NCI-H460 (cell line): ENCODE results near the gene LMCD1. TPM values are rescaled to one million over a fixed set of nuclear protein-coding genes. Genes with fewer than 3 reads are reported as not detected.

Experiments
- DNase-seq: peaks from one replicate; pipeline ENCODE4 v3.0.0-alpha.2; 2016; ENCODE audit warnings: low read depth; ENCODE audit errors: extremely low read depth
- total RNA-seq: library from RNA; depleted of rRNA; stranded (reverse); fragments of >200 nt; shearing (Covaris generic); gene quantifications from 2 replicates; pipeline ENCODE4 v1.2.3, GENCODE V29; 2014

Gene LMCD1
- total RNA-seq, 1 experiment from 2014 or later = 5.7 TPM

DNA sequence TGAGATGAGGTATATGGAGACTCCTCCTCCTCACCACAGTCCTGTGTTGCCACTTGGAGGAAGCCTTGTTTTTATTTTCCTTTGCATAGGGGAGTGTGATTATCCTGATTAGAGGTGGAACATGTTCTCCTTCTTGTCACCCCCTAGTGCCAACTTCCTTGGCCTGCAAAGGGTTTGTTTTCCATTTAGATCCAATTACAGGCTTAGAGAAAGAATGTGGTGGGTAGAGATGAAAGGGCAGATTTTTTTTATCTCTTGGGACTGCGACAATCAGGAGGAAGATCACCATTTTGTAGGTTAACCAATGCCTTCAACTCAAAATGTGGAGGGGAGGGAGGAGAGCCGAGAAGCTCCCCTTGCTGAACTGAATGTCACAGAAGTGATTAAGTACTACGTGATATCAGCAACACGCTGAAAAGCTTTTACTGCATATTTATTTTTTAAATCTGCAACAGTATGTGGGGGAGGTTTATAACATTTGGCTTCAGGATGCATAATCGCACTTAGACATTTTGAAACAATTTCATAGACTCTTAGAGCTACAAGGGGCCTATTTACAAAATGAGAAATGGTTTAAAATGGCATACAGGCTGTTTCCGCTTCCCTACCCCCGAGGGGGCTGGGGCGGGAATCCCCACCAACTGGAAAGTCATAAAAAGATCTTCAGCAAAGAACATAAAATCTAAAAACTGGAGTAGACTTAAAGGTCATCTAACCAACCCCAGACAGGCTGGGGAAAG is 2.4 kb downstream of the LMCD1 start:
- no peak for DNase-seq

GRCh38 chr3:8504611-8504973 is 3.0 kb downstream of the LMCD1 start:
- no peak for DNase-seq

DNA sequence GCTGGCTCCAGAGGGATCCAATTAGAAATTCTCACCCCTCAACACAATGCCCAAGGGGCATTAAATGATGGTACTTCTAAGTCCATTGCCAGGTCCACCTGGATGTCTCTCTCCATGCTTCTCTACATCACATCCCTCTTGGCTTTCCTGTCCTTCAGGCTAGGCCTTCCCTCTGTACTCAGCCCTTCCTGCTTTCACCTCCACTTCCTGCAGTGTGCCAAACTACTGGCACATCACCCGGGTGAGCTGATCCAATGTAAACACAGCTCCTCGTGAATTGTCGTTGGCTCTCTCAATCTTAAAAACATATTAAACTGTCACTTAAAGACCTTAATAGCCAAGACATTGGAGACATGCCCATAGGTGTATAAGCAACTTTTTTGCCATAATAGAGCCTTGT is 4.0 kb downstream of the LMCD1 start:
- no peak for DNase-seq

DNA sequence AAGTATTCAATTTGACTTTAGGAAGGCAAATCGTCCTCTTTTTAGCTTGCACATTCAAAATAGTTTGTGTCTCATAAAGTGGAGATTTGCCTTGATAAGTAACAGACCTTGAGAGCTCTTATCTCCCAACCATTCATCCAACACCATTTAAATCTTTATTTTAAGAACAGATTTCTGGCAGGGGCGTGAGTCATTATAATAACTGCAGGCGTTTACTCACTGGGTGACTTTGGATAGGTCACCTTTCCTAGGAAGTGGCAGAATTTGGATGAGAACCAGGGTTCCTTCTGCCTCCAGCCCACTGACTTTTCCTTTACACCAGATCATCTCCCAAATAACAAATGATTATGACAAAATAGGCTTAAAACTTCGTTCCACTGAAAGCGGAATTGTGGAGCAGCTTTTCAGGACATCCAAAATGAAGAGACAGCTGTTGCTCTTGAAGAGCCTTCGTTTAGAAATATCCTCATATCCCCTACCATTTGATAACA is 5.0 kb downstream of the LMCD1 start:
- DNase-seq = no peak

DNA sequence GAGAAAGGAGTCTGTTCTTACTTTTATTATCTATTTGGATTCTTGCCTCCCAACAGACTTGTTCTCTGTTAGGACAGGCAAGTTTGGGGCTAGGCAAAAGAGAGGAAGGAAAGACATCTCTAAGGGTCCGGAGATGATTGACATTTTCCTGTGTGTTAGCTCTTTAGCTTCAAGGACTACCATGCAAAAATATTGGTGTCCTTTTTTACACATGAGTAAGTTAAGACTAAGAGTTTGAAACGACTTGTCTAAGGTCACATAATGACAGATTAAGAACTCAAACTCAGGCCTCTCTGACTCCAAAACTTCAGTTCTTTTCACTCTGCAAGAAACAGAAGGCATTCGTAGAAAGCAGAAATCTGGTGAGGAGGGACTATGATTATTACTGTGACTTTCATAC is 5.9 kb downstream of the LMCD1 start:
- no peak for DNase-seq

- DNase-seq = no peak
Observed at GRCh38 chr3:8509961-8510360, 8.3 kb downstream of the LMCD1 start.

DNA sequence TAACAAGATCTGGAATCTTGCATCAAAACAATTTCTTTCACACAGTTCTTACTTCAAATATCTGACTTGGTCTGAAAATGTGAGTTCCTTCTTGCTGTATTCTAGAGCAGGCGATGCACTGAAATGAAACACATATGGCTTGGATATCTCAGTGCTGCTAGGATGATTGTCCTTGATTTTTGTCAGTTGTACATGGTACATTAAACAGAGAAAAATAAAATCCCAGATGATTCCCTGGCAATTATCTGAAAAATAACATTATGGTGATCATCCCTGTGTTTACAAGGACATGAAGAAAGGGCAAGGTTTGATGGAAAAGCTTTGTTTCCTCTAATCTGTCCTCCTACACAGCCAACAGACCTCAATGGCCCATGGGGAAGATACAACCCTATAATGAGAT is 10.6 kb downstream of the LMCD1 start:
- DNase-seq = no peak

DNA sequence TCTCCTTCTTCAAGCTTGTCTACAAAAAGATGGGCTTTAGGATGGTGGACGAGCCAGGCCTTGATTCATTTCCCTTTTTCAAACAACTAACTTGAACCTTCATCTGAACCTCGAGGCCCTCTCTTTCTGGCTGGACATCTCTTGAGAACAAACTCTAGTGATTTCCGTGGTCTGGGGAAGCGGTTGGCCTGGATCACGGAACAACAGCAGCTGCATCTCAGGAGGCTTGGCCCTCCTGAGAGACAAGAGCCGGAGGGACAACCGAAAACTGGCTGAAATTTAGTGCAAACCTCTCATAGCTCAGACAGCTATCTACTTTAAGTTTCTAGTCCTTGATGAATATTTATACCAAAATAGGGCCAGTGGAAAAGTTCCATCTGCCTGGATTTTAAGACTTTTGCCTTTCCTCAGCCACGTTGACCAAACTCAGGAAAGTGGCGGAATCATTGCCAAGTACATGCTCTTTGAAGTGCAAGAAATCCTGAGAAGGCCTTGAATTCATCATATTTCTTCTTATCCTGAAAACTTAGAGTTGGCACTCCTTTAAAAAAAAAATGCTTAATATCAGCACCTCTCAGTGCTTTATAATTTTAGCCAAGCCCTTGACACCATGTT is 14.5 kb downstream of the LMCD1 start:
- no peak for DNase-seq

DNA sequence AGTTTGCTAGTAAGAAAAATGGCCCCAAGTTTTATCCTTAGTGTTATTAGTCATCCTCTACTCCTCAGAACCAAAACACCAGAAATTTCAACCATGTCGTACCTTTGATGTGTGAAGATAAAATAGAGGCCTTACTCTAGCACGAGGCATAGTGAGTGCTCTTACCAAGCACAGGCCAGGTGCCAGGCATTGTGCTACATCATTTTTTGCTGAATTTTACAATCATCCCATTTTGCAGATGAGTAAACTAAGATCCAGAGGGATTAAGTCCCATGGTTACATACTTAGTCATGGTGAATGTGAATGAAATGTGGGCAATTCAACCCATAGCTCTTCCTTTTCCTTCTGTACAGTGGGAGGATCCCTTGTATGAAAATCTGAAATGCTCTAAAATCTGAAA is 15.2 kb downstream of the LMCD1 start:
- DNase-seq = no peak

DNA sequence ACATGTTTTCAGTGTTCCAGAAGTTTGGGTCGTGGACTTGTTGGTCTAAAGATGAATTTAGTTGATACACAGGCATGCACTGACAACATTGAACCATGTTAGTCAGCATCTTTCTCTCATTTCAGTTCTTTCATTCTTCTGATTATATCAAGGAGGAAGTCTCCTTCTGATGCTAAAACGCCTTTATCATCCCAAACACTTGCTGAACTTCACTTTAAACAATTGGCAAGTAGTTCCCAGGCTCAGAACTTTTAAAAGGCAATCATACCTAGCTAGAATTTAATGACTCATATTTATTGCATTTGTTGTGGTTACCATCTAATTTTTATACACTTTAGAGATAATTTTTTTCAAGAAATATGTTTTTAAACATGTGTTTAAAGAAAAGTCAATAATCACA is 15.9 kb downstream of the LMCD1 start:
- DNase-seq = no peak

- DNase-seq = no peak
Observed at GRCh38 chr3:8518138-8518537, 16.5 kb downstream of the LMCD1 start.

- no peak for DNase-seq
Observed at GRCh38 chr3:8519156-8519555, 17.5 kb downstream of the LMCD1 start.

DNA sequence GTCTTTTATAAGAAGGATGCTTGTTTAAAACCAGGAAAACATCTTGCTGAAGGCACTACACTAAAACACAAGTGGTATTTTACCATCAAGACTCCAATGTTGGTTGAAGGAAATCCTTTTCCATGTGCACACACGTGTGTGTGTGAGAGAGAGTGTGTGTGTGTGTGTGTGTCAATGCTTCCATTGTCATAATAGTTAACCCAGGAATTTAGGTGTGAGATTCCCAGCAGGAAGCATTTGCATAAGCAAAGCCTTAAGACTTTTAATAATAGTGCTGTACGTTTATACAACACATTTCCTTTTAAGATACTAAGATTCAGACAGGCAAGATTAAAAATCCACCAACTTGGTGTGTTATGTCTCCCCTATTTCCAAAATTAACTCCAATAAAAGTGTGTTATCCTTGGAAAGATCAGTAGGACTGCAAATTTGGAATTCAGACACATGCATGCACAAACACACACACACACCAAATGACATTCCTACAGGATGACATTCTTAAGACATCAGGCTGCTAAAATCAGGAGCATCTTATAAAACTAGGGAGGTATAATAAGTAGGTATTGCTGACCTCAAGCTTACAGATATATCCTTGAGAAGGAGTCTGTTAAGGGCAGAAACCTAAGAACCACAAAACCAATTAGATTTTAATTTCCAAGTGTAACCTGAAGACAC is 18.3 kb downstream of the LMCD1 start:
- DNase-seq = no peak

GRCh38 chr3:8520816-8521403 is 19.3 kb downstream of the LMCD1 start:
- no peak for DNase-seq

- no peak for DNase-seq
Observed at GRCh38 chr3:8523041-8523440, 21.4 kb downstream of the LMCD1 start.

DNA sequence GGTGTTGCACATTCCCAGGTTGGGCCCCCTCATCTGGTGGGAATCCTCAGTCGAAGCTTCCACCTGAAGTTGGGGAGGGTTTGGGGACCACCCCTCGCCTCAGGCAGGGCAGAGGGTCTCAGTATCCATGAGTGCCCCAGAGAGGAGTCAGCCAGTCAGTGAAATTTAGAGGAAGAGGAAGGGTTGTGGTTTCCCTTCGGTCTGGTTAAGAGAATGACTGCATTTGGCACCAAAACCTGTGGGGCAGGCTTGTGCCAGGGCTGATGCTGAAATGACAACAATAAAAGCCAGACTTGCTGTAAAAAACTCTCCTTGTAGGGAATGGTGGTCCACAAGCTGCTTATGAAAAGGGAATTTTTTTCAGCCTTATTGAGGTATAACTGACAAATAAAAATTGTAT is 22.6 kb downstream of the LMCD1 start:
- no peak for DNase-seq

DNA sequence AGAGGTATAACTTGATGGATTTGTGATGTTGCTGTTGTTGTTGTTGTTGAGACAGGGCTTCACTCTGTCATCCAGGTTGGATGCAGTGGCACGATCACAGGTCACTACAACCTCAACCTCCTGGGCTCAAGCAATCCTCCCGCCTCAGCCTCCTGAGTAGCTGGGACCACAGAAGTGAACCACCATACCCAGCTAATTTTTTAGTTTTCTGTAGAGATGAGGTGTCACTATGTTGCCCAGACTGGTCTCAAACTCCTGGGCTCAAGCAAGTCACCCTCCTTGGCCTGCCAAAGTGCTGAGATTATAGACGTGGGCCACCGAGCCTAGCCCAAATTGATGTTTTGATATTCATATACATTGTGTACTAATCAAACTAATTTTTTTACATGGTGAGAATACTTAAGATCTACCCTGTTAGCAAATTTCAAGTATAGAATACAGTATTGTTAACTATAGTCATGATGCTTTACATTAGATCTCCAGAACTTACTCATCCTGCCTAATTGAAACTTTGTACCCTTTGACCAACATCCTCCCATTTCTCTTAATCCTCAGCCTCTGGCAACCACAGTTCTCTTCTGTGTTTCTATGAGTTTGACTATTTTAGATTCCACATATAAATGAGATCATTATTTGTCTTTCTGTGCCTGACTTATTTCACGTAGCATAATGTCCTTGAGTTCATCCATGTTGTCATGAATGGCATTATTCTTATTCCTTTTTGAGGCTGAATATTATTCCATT is 23.2 kb downstream of the LMCD1 start:
- no peak for DNase-seq

GRCh38 chr3:8525893-8526292 is 24.3 kb downstream of the LMCD1 start:
- DNase-seq = no peak

GRCh38 chr3:8529181-8529637 is 27.6 kb downstream of the LMCD1 start:
- DNase-seq = no peak

DNA sequence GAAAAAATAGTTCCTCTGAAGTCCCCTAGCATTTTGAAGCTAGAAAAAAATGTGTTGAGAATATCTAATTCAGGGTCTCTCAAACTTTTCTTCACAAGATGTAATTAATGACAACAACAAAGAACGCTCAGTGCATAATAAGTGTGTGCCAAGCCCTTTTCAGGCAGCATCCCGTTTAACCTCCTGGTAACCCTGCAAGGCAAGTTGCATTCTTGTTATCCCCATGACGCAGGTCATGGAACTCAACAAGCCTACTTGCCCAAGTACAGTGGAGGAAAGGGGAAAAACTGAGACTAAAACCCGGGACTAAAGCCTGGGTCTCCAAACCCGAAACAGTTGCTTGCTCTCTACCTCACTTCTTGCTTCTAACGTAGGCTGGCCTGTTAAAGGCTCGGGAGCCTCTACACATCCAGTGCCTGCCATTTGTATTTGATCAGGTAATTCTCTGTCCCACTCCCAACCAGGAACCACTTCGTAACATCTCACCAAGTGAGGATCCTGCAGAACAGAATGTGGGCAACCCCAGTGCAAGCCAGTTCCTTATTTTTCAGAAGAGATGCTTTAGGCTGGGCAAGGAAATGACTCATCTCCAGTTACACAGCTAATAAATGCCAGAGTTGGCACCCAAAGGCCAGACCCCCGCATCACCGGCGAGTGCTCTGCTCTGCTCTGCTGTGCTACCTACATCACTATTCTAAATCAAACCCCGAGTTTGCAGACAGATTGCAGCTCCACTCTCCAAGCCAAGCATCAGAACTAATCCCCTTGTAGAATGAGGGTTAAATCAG is 28.3 kb downstream of the LMCD1 start:
- no peak for DNase-seq
